ENCODE measurements around the gene PNPLA8.

DNA sequence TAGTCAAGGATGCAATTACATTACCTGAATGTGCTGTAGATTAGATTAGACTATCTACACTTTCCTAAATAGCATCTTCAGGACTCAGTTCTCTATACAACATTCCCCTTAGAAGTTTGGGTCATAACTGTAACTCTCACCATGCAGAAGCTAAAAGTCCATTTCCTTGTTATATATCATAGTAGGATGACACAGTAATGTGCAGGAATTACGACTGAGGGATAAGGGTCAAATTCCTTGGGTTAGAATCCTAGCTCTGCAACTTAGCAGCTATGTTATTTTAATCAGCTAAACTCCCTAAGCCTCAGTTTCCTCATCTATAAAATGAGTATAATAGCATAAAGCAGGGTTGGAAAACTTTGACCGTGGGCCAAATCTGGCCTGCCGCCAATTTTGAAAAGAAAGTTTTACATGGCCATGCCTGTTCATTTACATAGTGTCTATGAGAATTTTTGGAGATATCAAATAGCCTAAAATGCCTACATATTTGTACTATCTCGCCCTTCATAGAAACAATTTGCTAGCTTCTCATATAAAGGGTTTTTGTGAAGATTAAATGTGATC, 84.5 kb downstream of the PNPLA8 start:
- TF ChIP-seq, protein P1, sequence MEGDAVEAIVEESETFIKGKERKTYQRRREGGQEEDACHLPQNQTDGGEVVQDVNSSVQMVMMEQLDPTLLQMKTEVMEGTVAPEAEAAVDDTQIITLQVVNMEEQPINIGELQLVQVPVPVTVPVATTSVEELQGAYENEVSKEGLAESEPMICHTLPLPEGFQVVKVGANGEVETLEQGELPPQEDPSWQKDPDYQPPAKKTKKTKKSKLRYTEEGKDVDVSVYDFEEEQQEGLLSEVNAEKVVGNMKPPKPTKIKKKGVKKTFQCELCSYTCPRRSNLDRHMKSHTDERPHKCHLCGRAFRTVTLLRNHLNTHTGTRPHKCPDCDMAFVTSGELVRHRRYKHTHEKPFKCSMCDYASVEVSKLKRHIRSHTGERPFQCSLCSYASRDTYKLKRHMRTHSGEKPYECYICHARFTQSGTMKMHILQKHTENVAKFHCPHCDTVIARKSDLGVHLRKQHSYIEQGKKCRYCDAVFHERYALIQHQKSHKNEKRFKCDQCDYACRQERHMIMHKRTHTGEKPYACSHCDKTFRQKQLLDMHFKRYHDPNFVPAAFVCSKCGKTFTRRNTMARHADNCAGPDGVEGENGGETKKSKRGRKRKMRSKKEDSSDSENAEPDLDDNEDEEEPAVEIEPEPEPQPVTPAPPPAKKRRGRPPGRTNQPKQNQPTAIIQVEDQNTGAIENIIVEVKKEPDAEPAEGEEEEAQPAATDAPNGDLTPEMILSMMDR (conservative IDR thresholded peaks at IDR 0.05; ENCODE audit: low read length), result no peak
- TF ChIP-seq EZH2phosphoT487 (IDR thresholded peaks at IDR 0.05; ENCODE audit: borderline replicate concordance), result no peak

Data from Loucy (cell line).